GM19099 (cell line): ENCODE data around the gene PPIE.
"Not testable (repeated sequence)": the region's sequence is repeated elsewhere in the genome, so short reads cannot be mapped to it uniquely, and the experiment has no call there.

ENCODE experiments used
- POLR2A ChIP-seq: IDR thresholded peaks from 3 replicates; pipeline ENCODE4 v1.6.1; 2011; ENCODE audit warnings: low read depth; ENCODE audit not compliant: insufficient read length; ENCODE audit errors: extremely low read depth

PPIE gene

DNA sequence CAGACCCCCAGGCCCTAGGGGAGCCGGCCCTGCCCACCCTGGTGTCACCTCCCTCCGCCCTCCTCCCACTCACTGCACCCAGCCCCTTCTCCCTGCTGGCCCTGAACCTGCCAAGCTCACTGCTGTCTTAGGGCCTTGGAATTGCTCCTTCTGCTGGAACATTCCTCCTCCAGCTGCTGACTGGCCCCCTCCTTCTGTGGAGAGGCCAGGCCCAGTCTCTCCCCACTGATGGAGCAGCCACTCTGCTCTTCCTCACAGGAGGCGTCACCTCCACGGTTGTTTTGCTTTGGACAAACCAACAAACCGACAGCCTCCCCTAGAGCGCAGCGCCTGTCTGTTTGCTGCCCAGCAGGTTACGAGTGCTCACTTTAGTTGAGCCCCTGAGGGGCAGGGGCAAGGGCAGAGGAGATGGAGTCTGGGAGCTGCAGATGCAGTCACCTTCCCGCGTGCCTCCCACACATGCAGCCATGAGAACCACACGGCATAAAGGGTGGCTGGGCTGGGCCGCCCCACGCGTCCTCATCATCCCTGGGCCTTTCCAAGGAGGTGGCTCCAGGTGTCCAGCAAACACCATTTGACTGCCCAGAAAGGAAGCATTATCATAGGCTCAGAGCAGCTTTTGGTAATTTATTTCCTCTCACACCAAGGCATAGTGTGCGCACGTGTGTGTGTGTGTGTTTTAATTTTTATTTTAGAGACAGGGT is 23.0 kb downstream of the PPIE start:
- no peak for TF ChIP-seq POLR2A

DNA sequence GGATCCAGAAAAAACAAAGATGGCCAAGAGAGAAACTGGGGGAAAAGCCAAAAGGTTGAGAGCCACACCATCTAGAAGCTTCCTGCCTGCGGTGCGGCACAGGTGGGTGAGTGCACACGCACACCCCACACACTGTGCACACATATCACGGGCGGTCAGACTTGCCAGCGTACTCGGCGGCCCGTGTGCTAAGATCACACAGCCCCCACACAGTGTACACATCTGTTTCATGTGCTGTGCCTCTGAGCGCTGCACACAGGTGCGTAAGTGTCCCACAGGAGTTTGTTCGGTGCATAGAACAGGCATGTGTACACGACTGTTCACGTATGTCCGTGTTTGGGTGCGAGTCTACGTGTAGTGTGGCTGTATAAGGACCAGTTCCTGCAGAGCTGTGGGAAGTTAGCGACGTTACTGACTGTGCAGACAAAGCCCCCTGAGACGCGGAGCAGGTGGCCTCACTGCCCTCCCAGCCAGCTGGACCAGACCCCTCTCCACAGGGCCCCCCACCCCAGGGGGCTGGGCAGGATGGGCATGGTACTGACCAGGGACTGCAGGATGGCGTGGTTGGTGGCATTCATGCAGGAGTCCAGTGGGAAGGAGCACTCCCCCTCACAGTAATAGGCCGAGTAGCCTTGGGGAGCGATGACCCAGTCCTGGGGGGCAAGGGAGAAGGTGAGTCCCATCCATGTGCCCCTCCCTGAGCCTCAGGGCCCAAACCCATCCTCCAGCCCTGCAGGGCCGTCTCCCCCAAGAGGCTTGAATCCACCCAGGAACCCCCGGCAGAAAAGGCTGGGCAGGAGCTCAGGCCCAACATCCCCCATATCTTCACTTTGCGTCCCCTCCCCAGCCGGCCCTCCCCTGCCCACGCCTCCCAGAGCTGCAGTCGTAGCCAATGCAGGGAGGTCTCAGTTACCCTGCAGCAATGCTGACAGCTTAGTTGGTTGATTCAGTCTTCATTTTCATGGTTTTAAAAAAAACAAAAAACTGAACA is 24.2 kb downstream of the PPIE start:
- no peak for TF ChIP-seq POLR2A

DNA sequence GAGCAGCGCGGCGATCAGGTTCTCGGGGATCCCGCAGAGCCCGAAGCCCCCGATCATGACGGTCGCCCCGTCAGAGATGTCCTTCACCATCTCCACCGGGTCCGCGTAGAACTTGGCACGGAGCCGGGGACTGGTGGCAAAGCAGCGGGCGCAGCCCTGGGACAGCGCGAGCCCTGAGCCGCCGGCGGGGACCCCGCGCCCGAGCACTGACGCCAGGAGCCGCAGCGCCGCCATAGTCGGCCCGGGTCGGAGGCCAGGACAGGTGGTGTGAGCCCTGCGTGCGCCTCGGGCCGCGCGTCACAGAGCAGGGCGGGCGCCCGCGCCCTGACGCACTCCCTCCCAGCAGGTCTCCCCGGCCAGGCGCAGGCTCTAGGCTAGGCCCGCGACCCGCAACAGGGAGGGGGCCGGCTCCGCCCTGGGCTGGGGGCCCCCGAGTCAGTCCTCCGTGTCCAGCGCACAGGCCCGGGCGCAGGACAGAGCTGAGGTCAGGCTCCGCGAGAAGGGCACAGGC is 32.4 kb downstream of the PPIE start, which contains the start of gene OXCT2:
OXCT2 (minus strand) TSS at position 327 of the 511 bp plus-strand sequence; CDS start at position 234, 93 bp downstream.
- not testable (repeated sequence) for TF ChIP-seq POLR2A

- TF ChIP-seq POLR2A = no peak
Measured at GRCh38 chr1:39776400-39776713, 37.7 kb downstream of the PPIE start.

DNA sequence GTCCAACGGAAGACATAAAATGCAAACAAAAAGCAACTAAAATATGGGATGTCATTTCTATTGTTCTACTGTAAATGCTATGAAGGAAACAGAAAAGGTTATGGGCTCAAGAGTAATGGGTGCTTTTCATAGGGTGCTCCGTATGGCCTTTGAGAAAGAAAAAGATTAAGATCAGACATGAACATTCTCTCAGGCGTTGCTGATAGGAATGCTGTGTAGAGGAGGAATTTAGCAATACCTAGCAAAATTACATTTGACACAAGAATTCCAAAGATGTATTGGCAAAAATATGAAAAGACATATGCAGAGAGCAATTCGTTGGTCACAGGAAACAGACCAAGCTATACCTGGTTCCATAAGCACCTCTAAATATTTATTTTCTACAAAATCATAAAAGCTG is 38.2 kb downstream of the PPIE start:
- TF ChIP-seq POLR2A = no peak

DNA sequence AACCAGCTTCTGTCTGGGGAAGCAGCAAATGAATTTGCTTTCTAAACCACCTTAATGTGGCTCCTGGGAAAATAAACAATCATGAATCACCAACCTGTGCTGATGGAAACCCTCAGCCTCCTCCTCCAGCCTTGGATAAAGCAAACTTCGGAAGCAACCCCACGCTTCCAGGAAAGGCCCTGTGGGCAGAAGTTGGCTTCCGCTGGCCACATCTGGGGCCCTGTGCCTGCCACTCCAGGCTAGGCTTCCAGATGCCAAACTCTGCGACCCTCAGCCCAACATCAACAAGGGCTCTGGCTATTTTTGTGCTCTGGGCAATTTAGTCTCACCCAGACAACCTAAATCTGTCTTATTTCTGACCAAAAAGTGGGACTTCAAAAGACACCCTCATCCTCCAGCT is 38.6 kb downstream of the PPIE start:
- TF ChIP-seq POLR2A = no peak

DNA sequence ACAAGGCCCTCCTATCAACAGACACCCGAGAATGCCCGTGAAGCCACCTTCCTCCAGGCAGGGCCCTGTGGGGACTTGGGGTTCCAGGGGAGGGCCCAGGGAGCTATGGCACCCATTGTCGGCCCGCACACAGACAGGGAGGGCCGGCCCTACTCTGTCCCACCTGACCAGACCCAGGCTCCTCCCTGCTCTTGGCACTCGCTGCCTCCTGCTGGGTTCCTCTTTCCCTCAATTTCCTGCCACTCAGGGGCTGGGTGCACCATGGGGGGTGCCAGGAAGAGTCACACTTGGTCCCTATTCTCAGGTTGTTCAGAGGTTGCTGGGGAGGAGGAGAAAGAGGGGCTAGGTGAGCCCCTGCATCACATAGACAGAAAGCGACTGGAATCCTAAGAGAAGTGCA is 40.5 kb downstream of the PPIE start:
- TF ChIP-seq POLR2A = no peak

DNA sequence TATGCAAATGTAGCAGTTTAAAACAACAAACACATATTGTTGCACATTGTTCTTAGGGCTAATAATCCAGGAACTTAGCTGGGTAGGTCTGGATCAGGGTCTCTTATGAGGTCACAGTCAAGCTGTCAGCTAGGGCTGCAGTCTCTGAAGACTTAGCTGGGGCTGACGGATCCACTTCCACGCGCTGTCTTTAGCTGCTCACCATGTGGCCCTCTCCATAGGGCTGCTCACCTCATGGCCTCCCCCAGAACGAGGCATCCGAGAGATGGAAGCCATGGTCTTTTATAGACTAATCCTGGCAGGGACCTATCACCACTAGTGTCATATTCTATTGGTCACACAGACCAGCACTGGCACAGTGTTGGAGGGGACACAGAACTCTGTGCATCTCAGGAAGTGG is 41.1 kb downstream of the PPIE start:
- no peak for TF ChIP-seq POLR2A

DNA sequence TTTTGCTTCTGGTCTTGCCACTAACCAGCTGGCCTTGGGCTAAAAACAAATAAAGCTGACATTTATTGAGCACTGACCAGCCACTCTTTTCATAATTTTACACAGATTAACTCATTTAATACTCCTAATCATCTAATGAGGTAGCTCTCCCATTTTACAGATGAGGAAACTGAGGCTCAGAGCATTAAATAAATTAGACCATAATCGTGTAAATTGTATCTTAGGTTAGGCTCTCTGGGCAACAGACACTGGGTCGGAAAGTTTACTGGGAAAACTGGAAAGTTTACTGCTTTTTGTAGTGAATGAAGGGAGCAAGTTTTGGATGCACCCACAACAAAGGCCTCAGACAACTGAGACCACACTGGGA is 42.6 kb downstream of the PPIE start:
- TF ChIP-seq POLR2A = no peak

GRCh38 chr1:39782103-39782502 is 43.4 kb downstream of the PPIE start:
- TF ChIP-seq POLR2A = no peak

- TF ChIP-seq POLR2A = no peak
Measured at GRCh38 chr1:39787468-39787867, 48.8 kb downstream of the PPIE start.

GRCh38 chr1:39788426-39788757 is 49.7 kb downstream of the PPIE start:
- TF ChIP-seq POLR2A = no peak

GRCh38 chr1:39788758-39789570 is 50.3 kb downstream of the PPIE start, which contains the start of gene BMP8B:
Gene BMP8B, minus strand, starts transcription at chr1:39788865. Its CDS starts 380 bp downstream, at chr1:39788485.
- peak; percentile 54 for TF ChIP-seq POLR2A

GRCh38 chr1:39789571-39790110 is 51.0 kb downstream of the PPIE start:
- TF ChIP-seq POLR2A = no peak

DNA sequence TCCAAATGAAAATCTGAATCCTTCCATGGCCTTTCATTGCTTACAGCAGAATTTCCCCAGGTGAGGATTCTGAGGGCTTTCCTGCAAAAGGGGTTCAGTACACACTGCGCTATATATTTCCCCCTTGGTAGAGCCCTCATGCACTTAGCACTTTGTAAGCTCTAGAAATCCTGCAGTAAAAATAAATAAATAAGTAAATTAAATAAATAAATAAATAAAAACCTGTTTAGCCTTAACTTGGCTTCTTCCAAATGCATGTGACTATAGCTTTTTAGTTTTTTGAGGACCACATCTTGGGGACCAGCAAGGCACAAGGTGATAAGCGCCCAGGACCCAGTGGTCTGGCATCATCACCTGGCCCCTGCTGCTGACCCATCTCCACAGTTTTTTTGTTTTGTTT is 53.2 kb downstream of the PPIE start:
- no peak for TF ChIP-seq POLR2A
